ENCODE measurements around the gene CCDC82.

GRCh38 chr11:96400697-96401096 is 11.0 kb upstream of the CCDC82 start:
- TF ChIP-seq CTCF (IDR thresholded peaks at IDR 0.05; ENCODE audit: low read depth, low read length, poor library complexity, severe bottlenecking) (no peak), EZH2phosphoT487 (IDR thresholded peaks at IDR 0.05; ENCODE audit: borderline replicate concordance, low read length) (no peak)

All from DOHH2 (cell line).